ENCODE measurements around the gene RXFP1.

The RXFP1 gene

DNA sequence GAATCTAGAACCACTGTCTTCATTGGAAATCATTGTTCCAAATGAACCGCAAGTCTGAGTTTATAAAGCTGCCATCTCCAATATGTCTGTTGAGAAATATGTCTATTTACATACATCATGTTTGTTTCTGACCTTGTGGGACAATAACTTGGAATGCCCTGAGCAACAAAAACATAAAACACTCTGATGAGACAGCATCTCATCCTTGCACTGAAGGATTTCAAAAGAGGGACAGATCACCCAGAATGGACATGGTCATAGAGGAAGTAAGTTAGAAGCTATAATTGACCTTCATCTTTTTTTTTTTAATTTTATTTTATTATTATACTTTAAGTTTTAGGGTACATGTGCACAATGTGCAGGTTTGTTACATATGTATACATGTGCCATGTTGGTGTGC, 22.5 kb downstream of the RXFP1 start:
- DNase-seq: no peak

DNA sequence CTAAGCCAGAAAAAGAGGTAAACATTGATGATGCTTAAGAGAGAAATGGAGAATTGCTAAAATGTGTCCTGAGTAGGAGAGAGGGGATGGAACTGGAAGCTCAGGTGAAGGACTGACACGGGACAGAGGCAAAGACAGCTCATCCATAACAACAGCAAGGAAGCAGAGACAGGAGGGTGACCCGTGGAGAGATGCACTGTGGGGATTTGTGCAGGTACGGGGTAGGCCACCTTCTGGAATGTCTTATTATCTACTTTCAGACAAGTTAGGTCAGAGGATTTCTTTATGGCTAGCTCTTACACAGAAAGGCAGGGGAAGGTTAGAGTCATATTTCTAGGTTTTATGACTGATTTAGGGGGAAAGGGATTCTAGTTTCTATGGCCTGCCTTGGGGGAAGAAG, 31.7 kb downstream of the RXFP1 start:
- no peak for DNase-seq

DNA sequence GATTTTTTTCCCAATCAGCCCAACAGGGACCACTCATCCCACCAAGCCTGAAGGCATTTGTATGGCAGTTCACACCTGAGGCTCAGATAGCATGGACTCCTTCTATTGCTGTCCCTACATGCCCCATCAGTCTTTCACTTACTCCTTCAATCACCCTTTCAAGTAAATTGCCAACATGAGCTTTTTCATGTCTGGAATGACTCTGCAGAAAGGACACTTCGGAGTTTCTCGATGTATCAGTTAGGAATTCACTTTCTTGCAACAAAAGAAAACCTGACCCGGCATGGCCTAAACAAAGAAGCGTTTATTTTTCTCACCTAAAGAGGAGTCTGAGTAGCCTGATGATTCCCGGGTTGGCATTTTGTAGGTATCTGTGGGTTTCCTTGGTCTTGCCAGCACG, 38.6 kb downstream of the RXFP1 start:
- DNase-seq: no peak

DNA sequence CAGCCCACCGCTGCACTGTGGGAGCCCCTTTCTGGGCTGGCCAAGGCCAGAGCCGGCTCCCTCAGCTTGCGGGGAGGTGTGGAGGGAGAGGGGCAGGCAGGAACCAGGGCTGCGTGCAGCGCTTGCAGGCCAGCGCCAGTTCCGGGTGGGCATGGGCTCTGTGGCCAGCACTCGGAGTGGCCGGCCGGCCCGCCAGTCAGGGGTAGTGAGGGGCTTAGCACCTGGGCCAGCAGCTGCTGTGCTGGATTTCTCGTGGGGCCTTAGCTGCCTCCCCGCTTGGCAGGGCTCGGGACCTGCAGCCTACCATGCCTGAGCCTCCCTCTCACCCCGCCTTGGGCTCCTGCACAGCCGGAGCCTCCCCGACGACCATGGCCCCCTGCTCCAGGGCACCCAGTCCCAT, 45.2 kb downstream of the RXFP1 start:
- DNase-seq: no peak

DNA sequence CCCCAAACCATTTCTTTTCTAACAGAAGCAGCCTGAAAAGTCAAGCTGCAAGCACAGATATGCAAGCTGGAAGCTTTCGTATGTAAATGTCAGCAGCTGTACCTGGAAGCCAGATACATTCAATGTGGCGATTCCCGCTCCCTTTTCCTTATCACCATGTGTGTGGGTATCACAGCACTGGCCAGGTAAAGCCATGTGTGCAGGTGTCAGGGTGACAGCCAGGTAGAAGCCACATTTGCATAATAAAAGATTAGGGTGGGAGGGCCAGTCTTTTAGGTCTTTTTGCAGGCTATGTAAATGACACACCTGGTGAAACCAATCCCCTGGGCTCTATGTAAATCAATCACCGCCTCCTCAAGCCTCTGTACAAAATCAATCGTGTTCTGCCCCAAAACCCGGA, 50.1 kb downstream of the RXFP1 start:
- no peak for DNase-seq

DNA sequence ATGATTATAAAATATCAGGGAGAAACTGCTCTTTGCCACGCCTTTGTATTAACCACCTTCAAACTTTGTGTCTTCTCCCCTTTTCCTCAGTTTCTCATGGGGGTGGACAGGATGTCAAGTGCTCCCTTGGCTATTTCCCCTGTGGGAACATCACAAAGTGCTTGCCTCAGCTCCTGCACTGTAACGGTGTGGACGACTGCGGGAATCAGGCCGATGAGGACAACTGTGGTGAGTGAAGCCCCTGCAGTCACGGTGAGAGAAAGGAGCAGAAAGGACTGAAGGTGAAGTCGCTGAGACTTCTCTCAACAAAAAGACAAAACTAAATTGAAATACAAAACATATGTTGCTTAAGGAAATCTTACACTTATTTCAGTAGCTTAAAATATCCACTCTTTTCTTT, 50.9 kb downstream of the RXFP1 start:
- DNase-seq: no peak

DNA sequence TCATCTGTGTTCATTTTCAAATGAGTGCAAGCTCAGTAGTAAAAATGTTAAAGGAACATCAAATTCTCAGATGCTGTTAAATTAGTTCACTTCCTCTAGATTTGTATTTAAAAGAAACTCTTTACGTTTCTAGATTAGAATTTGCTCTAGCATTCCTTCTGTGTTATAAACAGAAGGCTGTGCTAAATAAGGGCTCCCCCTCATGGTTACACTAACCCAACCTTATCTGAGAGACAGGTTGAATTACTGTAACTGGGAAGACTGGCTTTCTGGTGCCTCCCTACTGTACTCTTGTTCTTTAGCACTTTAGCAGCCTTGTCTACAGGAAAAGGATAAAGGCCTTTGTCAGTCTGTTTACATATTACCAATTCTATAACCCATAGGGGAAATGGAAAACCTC, 56.8 kb downstream of the RXFP1 start:
- DNase-seq: no peak

DNA sequence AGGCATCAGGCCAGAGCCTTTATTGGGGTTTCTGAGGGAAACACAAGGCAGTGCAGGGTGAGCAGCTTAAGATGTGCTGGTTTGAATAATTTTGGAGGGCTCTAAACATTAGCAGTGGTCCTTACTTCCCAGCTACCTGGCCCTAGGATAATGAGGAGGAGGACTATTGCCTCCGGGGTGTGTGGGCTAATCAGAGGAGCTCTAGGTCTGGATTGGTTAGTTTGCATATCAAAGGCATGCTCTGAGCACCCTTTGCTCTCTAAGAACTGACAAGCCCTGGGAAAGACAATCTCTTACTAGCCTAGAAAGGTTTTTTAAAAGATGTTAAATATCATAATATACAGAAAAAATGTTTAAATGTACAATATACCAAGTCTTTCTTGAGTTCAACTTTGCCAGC, 58.4 kb downstream of the RXFP1 start:
- DNase-seq: no peak

DNA sequence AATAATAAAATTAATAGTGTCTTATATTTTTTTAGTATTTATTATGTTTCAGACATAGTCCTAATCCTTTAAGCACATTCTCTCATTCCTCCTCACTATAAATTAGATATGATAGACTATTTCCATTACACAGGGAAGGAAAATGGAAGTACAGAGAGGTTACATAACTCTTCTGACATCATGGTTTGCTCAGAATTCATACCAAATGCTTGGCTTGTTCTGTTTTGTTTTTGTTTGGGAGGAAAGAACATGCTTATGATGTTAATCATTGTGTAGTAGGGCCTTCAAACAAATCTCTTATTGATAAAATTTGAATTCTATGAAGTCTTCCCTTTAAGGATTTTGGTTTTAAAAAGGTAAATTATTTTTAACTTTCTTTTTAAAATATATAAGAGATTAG, 59.5 kb downstream of the RXFP1 start:
- no peak for DNase-seq

DNA sequence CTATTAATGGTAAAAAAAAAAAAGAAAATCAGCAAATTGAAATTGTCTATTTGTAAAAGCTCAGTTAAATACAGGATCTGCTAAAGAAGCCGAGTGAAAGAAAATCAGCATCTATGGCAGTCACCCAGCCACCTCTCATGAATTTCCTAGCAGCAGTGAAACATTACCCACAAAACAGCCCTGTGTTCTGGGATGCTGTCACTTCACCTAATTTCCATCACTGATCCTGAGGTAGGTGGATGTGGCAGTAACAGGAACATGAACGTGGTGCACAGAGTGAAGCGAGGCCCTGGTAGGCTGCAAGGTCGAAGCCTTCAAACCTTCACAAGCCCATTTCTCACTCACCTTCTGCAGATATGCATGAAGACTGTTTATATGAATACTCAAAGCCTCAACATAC, 65.2 kb downstream of the RXFP1 start:
- no peak for DNase-seq

DNA sequence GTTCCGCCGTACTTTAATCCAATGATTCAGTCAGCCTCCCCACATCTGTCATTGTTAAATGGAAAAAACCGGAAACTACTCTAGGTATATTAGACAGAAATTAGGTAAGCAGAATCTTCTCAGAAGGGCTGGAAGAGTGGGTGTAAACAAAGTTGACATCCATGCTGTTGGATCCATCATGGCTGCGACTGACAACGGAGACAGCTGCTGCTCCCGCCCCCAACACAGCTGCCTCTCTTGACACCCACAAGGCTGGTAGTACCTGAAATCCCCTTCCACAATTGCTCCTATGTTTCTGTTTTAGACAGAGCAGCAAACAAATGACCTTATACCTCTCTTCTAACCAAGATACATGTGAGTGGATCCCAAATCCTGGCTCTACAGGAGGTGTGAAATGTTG, 66.6 kb downstream of the RXFP1 start:
- DNase-seq: no peak

DNA sequence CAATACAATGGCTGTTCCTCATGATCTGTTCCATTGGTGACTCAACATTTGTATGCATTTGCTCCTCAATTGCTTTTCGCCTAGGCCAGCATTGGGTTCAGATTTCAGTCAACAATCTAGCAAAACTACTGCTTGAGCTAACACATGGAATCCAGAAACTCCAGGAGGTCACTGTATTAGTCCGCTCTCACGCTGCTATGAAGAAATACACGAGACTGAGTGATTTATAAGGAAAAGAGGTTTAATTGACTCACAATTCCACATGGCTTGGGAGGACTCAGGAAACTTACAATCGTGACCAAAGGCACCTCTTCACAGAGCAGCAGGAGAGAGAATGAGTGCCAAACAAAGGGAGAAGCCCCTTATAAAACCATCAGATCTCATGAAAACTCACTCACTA, 67.1 kb downstream of the RXFP1 start:
- no peak for DNase-seq

DNA sequence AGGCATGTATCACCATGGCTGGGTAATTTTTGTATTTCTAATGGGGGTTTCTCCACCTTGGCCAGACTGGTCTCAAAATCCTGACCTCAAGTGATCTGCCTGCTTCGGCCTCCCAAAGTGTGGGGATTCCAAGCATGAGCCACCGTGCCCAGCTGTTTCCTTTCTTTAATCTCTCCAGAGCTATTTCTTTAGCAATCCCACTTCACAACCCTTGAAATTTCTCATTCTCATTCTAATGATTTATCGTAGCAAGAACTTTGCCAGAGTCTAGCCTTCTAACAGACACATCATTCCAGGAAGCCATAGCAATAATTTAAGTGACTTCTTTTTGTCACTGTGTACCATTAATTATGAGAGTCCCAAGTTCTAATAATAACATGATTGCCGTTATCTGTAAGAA, 68.6 kb downstream of the RXFP1 start:
- DNase-seq: no peak

DNA sequence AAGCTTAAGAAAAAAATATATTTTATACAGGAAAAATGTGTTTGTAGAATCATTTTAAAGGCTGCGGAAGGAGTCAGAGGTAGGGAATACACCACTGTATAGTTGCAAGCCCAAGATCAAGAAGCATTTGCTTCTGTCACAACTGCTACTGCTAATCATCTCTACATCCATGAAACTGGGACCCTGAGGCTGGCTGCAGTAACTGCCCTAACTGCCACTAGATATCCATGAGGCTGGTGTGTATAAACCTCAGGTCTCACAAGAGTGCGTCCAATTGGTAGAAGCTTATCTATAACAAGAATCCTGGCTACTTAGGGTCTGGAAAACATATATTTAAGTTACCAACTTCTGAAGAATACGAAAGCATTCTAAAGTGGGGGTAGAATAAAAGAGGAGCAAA, 69.1 kb downstream of the RXFP1 start:
- no peak for DNase-seq

DNA sequence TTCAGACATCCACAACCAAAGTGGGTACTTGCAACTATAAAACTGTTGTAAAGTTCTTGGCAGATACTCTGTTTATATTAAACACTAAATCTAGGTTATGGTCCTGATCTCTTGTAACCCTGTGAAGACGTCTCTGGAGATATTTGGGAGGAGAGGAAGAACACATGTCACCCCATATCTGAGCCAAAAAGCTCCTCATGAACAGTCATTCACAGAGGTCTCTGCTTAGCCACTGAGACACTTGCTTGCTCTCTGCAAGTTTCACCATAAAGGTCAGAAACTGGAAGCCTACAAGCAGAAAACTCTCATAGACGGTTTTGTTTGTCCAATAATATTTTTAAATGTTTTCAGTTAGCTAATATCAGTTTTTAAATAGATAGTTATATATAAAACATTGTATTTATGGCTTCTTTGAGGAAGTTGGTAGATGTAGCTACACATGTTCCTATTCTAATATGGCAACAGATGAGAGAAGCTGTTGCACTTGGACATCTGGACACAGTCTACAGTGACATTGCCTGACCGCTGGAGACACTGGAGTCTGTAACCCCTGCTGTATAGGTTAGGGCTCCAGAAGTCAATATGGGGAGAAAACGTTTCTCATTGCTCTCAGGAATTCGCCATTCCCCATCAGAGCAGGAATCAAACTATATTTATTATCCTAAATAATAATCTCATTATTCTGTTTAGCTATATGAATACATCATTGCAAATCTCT, 76.4 kb downstream of the RXFP1 start:
- DNase-seq: no peak

DNA sequence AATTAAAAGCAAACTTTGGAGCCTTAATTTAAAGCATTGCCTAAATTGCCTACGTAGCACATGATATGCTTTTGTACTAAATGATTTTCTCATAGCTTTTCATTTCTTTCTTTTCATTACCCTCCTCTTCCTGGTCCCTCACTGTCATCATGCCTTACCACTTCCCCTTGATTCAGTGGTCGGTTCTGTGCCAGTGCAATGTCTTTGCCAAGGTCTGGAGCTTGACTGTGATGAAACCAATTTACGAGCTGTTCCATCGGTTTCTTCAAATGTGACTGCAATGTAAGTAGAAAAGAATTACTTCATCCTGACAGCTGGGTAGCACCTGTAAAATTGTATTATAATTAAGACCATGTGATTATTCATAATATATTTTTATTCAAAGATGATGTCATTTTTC, 77.5 kb downstream of the RXFP1 start:
- no peak for DNase-seq

DNA sequence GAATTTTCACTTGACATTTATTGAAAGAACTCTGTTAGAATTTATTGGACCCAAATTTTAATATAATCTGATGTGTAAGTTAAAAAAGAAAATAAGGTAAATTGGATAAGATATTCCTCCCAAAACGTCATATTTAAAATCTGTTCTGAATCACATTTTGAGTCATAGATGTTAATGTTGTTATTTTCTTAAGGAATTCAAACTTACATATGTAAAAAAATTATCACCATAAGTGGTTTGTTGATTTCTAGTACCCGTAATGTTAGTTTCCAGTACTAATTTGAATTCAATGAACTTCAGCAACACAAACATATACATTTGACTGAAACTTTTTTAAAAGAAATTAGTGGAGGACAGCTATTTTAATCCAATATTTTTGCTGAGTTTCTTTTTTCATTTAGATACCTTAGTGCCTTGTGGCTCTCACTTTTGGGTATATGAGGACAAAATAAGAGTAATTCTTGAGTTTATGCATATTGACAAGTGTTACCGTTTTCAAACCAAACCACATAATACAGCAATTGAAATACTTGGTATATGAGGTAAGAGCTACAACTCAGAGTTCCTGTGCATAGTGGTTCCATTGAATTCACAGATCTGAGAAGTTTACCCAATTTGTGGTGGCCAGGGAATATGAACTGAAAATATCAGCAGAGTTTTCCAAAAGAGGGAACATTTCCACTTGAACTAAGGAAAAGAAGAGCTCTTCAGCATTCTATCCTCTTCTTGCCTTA, 78.2 kb downstream of the RXFP1 start:
- no peak for DNase-seq

DNA sequence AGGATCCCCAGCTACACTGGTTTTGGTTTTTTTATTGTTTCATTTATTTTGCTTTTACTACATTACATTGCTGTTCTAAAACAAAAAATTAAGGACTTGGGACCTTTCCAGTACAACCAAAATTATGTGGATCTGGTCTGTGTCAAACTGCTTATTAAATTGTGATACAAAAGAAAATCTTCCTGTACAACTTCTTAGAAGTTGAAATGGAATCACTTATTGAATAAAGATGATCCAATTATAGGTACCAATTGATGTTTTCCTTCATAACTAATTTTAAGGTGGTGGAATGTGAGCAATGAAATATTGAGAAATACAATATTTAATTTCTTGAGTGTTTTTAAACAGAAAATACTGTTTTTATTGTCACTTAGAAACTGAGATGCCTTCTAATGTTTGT, 82.7 kb downstream of the RXFP1 start:
- DNase-seq: no peak

DNA sequence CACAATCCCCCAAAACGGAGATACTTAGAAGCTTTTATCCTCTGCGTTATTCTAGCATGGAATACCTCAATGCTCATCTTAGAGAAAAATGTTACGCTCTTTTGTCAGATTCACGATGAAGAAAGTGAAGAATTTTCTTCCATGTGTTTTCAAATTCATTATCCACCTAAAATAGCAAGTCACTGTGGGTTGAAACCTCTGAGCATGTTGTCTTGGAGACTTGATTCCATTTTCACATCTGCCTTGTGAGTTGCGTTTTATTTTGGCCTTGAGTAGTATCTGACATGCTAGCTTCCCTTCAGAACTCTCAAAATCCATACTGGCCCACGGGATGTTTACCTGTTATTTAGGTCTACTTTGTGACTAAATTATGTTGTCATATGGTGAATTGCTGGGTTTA, 83.7 kb downstream of the RXFP1 start:
- no peak for DNase-seq

DNA sequence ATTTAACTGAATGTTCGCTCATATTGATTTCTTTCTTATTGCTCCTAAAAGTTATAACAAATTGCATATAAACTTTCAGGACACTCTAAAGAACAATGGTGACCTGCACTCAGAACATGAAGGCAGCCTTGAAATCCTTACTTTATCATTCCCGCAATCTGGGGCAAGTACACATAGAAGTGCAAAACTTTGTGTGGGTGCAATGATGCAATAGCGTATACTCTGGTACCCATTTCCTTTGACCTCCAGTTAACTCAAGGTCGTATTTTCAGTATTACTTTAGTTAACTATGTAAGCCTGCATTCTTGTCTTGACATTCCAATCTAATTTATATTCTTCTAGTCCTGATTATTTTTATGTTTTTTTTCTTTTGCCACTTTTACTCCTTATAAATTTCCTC, 85.3 kb downstream of the RXFP1 start:
- no peak for DNase-seq

DNA sequence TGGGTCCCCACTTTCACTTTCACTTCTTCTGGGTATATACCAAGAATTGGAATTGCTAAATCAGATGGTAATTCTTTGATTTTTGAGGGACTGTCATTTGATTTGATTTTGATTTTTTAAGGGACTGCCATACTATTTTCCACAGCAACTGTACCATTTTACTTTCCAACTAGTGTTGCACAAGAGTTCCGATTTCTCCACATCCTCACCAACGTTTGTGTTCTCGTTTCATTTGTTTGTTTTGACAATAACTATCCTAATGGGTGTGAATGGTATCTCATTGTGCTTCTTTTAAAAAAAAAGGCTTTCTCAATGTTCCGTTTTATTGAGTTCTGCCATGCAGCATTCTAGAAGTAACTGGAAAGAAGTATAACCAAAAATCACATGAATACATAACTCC, 87.4 kb downstream of the RXFP1 start:
- no peak for DNase-seq

DNA sequence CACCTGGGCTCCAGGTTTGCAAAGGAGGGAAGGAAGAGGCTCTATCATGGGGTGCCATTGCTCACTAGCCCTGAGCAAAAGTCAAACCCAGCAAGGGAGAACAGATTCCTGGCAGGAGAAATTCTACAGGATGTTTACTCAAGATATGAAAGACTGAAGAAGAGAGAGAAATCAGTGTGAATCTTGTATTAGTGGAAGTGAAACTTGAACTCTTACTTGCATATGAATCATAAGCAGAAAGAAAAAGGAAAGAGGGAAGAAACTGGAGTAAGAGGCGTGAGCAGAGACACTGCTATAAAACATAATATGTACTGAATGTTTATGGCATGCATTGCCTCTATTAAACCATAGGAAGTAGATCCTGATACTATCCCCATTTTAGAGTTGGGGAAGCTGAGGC, 89.1 kb downstream of the RXFP1 start:
- DNase-seq: no peak

DNA sequence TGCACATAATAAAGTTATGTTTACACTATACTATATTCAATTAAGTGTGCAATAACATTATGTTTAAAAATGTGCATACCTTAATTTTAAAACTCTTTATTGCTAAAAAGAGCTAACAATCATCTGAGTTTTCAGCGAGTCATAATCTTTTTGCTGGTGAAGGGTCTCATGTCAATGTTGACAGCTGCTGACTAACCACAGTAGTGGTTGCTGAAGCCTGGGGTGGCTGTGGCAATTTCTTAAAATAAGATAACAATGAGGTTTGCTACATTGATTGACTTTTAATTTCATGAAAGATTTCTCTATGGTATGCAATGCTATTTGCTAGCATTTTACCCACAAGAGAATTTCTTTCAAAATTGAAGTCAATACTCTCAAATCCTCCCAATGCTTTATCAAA, 91.4 kb downstream of the RXFP1 start:
- no peak for DNase-seq

DNA sequence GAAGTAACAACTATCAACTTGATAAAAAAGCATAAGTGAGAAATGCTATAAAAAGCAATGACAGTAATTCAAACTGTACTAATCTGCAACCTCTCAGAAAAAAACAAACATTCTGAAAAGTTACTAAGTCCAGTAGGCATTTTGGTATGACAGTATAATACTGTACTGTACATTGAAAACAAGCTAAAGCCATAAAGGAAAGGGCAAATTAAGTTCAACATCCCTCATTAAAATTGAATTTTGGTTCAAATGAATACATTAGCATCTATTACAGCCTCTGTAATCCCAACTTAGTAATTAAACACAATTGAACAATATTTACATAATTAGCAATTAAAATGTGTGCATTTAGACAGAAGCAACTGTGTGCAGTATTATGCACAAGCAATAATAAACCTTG, 96.3 kb downstream of the RXFP1 start:
- DNase-seq: no peak

DNA sequence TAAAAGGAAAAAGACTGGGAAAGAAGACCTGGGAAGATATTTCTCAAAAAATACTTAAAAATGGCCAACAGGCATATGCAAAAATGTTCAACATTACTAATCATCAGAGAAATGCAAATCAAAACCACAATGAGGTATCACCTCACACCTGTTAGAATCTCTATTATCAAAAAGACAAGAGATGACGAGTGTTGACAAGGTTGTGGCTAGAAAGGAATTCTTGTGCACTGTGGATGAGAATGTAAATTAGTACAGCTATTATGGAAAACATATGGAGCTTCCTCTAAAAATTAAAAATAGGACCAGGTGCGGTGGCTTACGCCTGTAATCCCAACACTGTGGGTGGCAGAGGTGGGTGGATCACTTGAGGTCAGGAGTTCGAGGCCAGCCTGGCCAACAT, 100.0 kb downstream of the RXFP1 start:
- DNase-seq: no peak
